Keratinocyte (primary cell): ENCODE results near the gene ZFAND6. TPM values are rescaled to one million over a fixed set of nuclear protein-coding genes. Genes with fewer than 3 reads are reported as not detected.

ENCODE experiments used
- DNase-seq: peaks from one replicate; pipeline ENCODE4 v3.0.0-alpha.2; 2011; ENCODE audit warnings: low read depth, missing footprints, low spot score
- FAIRE-seq: peaks from 2 replicates; lab custom pipeline; 2011; peaks lifted over from hg19 to GRCh38; lab: Jason Lieb, UNC
- H2AFZ ChIP-seq: 2 replicates; pipeline ENCODE4 v1.6.0; 2012; ENCODE audit warnings: low read length, control low read depth, inconsistent platforms; ENCODE audit not compliant: control insufficient read depth
- H3K27ac ChIP-seq: 2 replicates; pipeline ENCODE4 v1.5.1; 2011; ENCODE audit warnings: low read length; ENCODE audit not compliant: control insufficient read depth, insufficient read depth
- H3K27me3 ChIP-seq: 3 replicates; pipeline ENCODE4 v1.6.0; 2011; ENCODE audit warnings: low read length; ENCODE audit not compliant: control insufficient read depth, insufficient read depth; ENCODE audit errors: extremely low read depth
- H3K36me3 ChIP-seq, 2 experiments: 2 replicates in 1 of 2; 3 replicates in 1 of 2; pipeline ENCODE4 v1.5.1; 2011; ENCODE audit warnings: low read length in 2 of 2, mild to moderate bottlenecking in 1 of 2; ENCODE audit not compliant: control insufficient read depth in 2 of 2, insufficient read depth in 2 of 2; ENCODE audit errors: extremely low read depth in 1 of 2
- H3K4me1 ChIP-seq: 3 replicates; pipeline ENCODE4 v1.5.1; 2011; ENCODE audit warnings: low read length; ENCODE audit not compliant: control insufficient read depth, insufficient read depth; ENCODE audit errors: extremely low read depth
- H3K4me2 ChIP-seq: 3 replicates; pipeline ENCODE4 v1.6.0; 2011; ENCODE audit warnings: low read depth, low read length; ENCODE audit not compliant: control insufficient read depth, insufficient read depth; ENCODE audit errors: extremely low read depth
- H3K4me3 ChIP-seq, 3 experiments: fragments of 200-600 bp in 1 of 3; sonication (generic) in 1 of 3; 2 replicates in 2 of 3; 3 replicates in 1 of 3; pipeline ENCODE4 v1.5.1; 2011 to 2016; ENCODE audit warnings: low read length in 3 of 3, mild to moderate bottlenecking in 3 of 3, control low read depth in 2 of 3, inconsistent platforms in 1 of 3, low read depth in 1 of 3, mixed read lengths in 1 of 3, mixed run types in 1 of 3, moderate library complexity in 1 of 3; ENCODE audit not compliant: control insufficient read depth in 2 of 3, insufficient read depth in 2 of 3; ENCODE audit errors: extremely low read depth in 1 of 3
- H3K79me2 ChIP-seq: 2 replicates; pipeline ENCODE4 v1.6.0; 2012; ENCODE audit warnings: low read length; ENCODE audit not compliant: control insufficient read depth, insufficient read depth
- H3K9ac ChIP-seq: 3 replicates; pipeline ENCODE4 v1.6.0; 2011; ENCODE audit warnings: low read length; ENCODE audit not compliant: control insufficient read depth, insufficient read depth; ENCODE audit errors: extremely low read depth
- H3K9me1 ChIP-seq: 3 replicates; pipeline ENCODE4 v1.6.0; 2011; ENCODE audit warnings: low read length; ENCODE audit not compliant: control insufficient read depth, insufficient read depth; ENCODE audit errors: extremely low read depth
- H3K9me3 ChIP-seq: 2 replicates; pipeline ENCODE4 v1.5.1; 2012; ENCODE audit warnings: low read depth, low read length; ENCODE audit not compliant: control insufficient read depth
- H4K20me1 ChIP-seq: 3 replicates; pipeline ENCODE4 v1.6.0; 2011; ENCODE audit warnings: low read length; ENCODE audit not compliant: control insufficient read depth, insufficient read depth; ENCODE audit errors: extremely low read depth
- CTCF ChIP-seq, 3 experiments: IDR thresholded peaks in 1 of 3; conservative IDR thresholded peaks in 1 of 3; optimal IDR thresholded peaks in 1 of 3; 2 replicates in 2 of 3; 3 replicates in 1 of 3; pipeline versions ENCODE3 to v1.5.1; 2011; ENCODE audit warnings: low read length in 3 of 3, mild to moderate bottlenecking in 3 of 3, moderate library complexity in 2 of 3, control low read depth in 1 of 3, inconsistent platforms in 1 of 3; ENCODE audit not compliant: insufficient read depth in 2 of 3; ENCODE audit errors: extremely low read depth in 1 of 3
- EZH2 ChIP-seq: IDR thresholded peaks from one replicate; pipeline ENCODE4 v1.6.1; 2012; ENCODE audit warnings: inconsistent platforms, mild to moderate bottlenecking, low read length, moderate library complexity
- dilution Hi-C: fragments of 300-500 bp; cut with MboI; formaldehyde crosslinking; loops from one replicate; pipeline ENCODE4 v1.7.0; 2020; ENCODE audit warnings: low sequenced_read_pairs; ENCODE audit not compliant: extremely low pct_ligation_motif_present
- polyA plus RNA-seq, 5 experiments: library from polyadenylated mRNA; depleted of rRNA in 3 of 5; stranded (reverse) in 3 of 5; stranded (forward) in 1 of 5; unstranded in 1 of 5; fragments of >200 nt; gene quantifications; 1 replicate in 1 of 5; 2 replicates in 3 of 5; 3 replicates in 1 of 5; pipeline versions ENCODE4 v1.2.1 to v1.2.3, GENCODE V29; 2011 to 2012; ENCODE audit warnings: missing spikeins in 2 of 5, low read depth in 1 of 5, low replicate concordance in 1 of 5

ZFAND6 gene
- polyA plus RNA-seq, 1 donor (not counting 4 experiments of a cell fraction or from before 2014, with no cell fraction given), result 142 TPM

- H3K36me3 ChIP-seq, result peaks cover 0 to 10% of the 10 kb centered on the region in 2 experiments
- H3K9me1 ChIP-seq, result no peaks in the 10 kb centered on the region
- no peak overlapping the region for H3K27ac ChIP-seq
- DNase-seq (no peak), FAIRE-seq (no peak)
- no peak overlapping the region for H3K4me3 ChIP-seq
- H3K27me3 ChIP-seq, result no peaks in the 10 kb centered on the region
- H3K4me1 ChIP-seq, result no peaks in the 10 kb centered on the region
- dilution Hi-C loops, result no loop called here
- no peak overlapping the region for H3K4me2 ChIP-seq
- H2AFZ ChIP-seq, result no peak overlapping the region
- H3K9ac ChIP-seq, result no peak overlapping the region
- H4K20me1 ChIP-seq, result no peaks in the 10 kb centered on the region
- H3K9me3 ChIP-seq, result no peaks in the 10 kb centered on the region
- H3K79me2 ChIP-seq, result no peaks in the 10 kb centered on the region
- TF ChIP-seq EZH2, result no peak
- TF ChIP-seq CTCF (optimal IDR thresholded peaks at IDR 0.05 in 1 of 3, IDR thresholded peaks at IDR 0.05 in 1 of 3, conservative IDR thresholded peaks at IDR 0.05 in 1 of 3; ENCODE audit: extremely low read depth in 1 of 3, insufficient read depth in 2 of 3, low read length in 3 of 3), result no peak
Observed at GRCh38 chr15:80132382-80132781, 72.9 kb downstream of the ZFAND6 start.

GRCh38 chr15:80136854-80137253 is 77.4 kb downstream of the ZFAND6 start:
- Histone ChIP-seq H3K4me1 (no peaks in the 10 kb centered on the region), H4K20me1 (no peaks in the 10 kb centered on the region), H3K4me3 (no peak overlapping the region), H3K9ac (no peak overlapping the region), H3K27me3 (no peaks in the 10 kb centered on the region), H3K36me3 (peaks cover 0 to 4% of the 10 kb centered on the region in 2 experiments), H3K9me1 (no peaks in the 10 kb centered on the region), H3K79me2 (no peaks in the 10 kb centered on the region), H3K9me3 (no peaks in the 10 kb centered on the region), H3K4me2 (no peak overlapping the region), H3K27ac (no peak overlapping the region), H2AFZ (no peak overlapping the region)
- dilution Hi-C loops, result no loop called here
- FAIRE-seq (no peak), DNase-seq (no peak)
- no peak for TF ChIP-seq CTCF (optimal IDR thresholded peaks at IDR 0.05 in 1 of 3, IDR thresholded peaks at IDR 0.05 in 1 of 3, conservative IDR thresholded peaks at IDR 0.05 in 1 of 3; ENCODE audit: extremely low read depth in 1 of 3, insufficient read depth in 2 of 3, low read length in 3 of 3)
- TF ChIP-seq EZH2, result no peak
